Measurements from ENCODE around the gene APBB1IP.

DNA sequence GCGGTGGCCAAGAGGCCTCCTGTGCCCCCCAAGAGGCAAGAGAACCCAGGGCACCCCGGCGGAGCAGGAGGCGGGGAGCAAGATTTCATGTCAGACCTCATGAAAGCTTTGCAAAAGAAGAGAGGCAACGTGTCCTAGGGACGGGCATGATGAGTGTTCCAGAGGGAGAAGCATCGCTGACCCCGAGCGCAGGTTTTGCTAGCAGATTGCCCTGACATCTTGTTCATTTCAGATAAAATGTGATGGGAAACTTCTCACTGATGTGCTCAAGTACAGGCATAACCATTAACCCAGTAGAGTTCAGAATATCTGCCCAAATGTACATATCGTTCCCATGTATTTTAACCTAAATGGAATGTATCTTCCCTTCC is 129.2 kb downstream of the APBB1IP start:
- TF ChIP-seq POLR2A (IDR thresholded peaks at IDR 0.05), result no peak
- TF ChIP-seq, protein P1, sequence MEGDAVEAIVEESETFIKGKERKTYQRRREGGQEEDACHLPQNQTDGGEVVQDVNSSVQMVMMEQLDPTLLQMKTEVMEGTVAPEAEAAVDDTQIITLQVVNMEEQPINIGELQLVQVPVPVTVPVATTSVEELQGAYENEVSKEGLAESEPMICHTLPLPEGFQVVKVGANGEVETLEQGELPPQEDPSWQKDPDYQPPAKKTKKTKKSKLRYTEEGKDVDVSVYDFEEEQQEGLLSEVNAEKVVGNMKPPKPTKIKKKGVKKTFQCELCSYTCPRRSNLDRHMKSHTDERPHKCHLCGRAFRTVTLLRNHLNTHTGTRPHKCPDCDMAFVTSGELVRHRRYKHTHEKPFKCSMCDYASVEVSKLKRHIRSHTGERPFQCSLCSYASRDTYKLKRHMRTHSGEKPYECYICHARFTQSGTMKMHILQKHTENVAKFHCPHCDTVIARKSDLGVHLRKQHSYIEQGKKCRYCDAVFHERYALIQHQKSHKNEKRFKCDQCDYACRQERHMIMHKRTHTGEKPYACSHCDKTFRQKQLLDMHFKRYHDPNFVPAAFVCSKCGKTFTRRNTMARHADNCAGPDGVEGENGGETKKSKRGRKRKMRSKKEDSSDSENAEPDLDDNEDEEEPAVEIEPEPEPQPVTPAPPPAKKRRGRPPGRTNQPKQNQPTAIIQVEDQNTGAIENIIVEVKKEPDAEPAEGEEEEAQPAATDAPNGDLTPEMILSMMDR (IDR thresholded peaks at IDR 0.05), result no peak
